ENCODE measurements around the gene CFAP46.
"Not testable (repeated sequence)": the region's sequence is repeated elsewhere in the genome, so short reads cannot be mapped to it uniquely, and the experiment has no call there.

Gene CFAP46

DNA sequence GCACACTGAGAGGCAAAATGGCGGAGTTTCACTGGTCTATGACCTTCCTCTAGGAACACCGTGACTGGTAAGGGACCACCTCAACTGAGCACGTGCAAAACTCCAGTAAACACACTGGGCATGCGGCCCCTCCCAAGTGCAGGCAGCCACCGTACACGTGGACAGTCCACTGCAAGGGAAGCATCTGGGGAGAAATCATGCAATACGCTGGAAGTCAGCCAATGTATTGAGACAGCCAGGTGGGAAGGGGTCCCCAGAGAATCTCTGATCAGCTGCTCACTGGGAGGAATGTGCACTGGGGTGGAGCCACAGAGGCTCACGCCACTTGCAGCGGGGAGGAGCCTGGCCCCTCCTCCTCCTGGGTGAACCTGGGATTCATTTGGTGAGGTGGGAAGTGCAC, 49.3 kb downstream of the CFAP46 start:
- DNase-seq (ENCODE audit: low read depth) = peak; percentile 45
- TF ChIP-seq, protein P1, sequence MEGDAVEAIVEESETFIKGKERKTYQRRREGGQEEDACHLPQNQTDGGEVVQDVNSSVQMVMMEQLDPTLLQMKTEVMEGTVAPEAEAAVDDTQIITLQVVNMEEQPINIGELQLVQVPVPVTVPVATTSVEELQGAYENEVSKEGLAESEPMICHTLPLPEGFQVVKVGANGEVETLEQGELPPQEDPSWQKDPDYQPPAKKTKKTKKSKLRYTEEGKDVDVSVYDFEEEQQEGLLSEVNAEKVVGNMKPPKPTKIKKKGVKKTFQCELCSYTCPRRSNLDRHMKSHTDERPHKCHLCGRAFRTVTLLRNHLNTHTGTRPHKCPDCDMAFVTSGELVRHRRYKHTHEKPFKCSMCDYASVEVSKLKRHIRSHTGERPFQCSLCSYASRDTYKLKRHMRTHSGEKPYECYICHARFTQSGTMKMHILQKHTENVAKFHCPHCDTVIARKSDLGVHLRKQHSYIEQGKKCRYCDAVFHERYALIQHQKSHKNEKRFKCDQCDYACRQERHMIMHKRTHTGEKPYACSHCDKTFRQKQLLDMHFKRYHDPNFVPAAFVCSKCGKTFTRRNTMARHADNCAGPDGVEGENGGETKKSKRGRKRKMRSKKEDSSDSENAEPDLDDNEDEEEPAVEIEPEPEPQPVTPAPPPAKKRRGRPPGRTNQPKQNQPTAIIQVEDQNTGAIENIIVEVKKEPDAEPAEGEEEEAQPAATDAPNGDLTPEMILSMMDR (conservative IDR thresholded peaks at IDR 0.05; ENCODE audit: control insufficient read depth, insufficient read depth, low read depth, low read length) = no peak
- H3K4me3 ChIP-seq (ENCODE audit: control insufficient read depth, low read depth, low read length) = no peak overlapping the region

DNA sequence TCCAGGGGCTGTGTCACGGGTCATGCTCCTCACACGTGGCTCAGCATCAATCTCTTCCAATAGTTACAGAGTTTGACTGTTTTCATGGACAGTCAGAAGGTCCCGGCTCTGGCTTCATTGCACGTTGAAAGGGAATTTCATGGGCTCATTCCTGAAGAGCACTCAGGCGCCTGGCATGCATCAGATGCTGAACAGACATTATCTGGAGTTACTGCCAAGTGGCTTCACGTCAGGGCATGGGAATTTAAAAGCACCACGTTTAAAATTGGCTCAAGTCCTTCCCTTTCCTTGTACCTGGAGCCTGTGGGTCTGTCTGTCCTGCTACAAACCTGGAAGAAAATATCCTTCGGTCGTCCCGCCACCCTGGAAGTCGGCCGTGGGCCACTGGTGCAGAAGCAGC, 50.4 kb downstream of the CFAP46 start:
- H3K4me3 ChIP-seq (ENCODE audit: control insufficient read depth, low read depth, low read length) = no peak overlapping the region
- DNase-seq (ENCODE audit: low read depth) = peak; percentile 15
- TF ChIP-seq, protein P1 (conservative IDR thresholded peaks at IDR 0.05; ENCODE audit: control insufficient read depth, insufficient read depth, low read depth, low read length) = no peak

DNA sequence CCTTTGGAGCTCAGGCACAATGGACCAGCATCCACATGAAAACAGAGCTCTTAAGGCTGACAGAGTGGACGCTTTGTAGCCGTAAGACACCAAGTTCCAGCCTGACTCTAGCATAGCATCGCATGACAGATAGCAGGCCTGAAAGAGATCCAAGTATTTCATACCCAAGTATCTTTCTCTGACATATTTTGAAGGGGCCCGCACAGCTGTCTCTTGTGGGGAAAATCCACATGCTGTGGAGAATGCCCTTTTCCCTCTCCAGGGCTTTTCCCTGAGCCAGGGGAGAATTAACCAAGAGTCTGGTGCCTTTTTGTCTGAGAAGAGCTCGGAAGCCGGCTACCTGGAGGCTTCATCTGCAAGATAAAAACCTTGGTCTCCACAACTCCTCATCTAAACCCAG, 51.0 kb downstream of the CFAP46 start:
- TF ChIP-seq, protein P1 (conservative IDR thresholded peaks at IDR 0.05; ENCODE audit: control insufficient read depth, insufficient read depth, low read depth, low read length) = no peak
- no peak for DNase-seq (ENCODE audit: low read depth)
- no peak overlapping the region for H3K4me3 ChIP-seq (ENCODE audit: control insufficient read depth, low read depth, low read length)

DNA sequence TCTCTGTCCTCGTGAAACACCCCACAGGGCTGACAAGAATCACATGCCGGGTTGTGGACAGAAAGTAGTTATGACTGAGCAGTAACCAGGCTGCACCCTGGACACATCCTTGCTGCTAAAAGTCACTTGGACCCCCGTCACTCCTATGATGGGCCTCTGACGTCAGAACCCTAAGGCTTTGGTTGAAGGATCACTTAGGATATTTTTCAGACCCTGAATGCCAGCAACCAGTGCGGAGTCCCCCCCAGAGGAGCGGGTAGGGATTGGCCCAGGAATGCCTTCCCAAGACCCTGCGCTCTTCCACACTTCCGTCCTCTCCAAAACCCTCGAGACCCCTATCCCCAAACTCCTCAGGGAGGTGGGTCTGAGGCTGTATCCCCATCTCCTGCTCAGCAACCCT, 52.1 kb downstream of the CFAP46 start:
- TF ChIP-seq, protein P1 (conservative IDR thresholded peaks at IDR 0.05; ENCODE audit: control insufficient read depth, insufficient read depth, low read depth, low read length) = no peak
- H3K4me3 ChIP-seq (ENCODE audit: control insufficient read depth, low read depth, low read length) = no peak overlapping the region
- DNase-seq (ENCODE audit: low read depth) = no peak

DNA sequence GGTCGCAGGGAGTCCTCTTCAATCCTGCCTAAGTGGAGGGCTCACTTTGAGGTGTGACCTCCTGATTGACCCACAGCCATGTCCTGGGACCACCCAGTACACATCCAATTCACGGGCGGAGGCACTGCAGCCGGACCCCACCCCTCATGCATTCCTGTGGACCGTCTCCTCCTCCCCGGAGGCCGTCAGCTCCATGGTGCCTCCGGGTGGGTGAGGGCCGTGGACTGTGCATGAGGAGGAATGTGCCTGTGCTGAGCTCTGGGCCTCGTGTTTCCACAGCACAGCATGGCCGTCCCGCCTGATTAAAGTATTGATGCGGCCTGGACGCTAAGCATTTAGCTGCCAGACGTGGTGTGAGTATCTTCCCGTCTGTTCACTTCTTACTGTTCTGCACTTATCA, 52.8 kb downstream of the CFAP46 start:
- TF ChIP-seq, protein P1 (conservative IDR thresholded peaks at IDR 0.05; ENCODE audit: control insufficient read depth, insufficient read depth, low read depth, low read length) = no peak
- DNase-seq (ENCODE audit: low read depth) = no peak
- no peak overlapping the region for H3K4me3 ChIP-seq (ENCODE audit: control insufficient read depth, low read depth, low read length)

DNA sequence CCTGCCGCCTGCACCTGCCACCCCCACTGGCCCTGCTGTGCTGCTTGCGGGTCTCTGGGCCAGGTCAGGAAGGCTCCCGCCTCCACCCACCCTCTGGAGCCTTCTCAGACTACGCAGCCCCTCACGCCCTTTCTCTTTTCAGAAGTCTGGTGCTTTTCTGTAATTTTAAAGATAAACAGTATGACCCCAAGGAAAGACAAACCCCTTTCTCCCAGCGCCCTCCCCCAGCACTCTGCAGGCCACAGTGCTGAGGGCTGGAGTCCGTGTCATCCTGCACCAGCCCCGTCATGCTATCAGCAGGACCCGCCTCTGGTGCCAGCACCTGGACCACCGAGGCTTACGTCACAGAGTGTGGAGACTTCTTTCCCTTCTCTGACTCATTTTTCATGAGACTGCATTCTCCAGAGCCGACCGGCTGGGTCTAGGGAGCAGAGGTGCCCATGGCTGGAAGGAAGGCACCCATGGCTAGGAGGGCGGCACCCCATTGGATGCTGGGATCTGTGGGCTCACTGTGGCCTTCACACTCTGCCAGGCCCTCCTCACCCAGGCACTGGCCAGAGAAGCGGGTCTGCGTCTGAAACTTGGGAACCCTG, 53.4 kb downstream of the CFAP46 start:
- no peak overlapping the region for H3K4me3 ChIP-seq (ENCODE audit: control insufficient read depth, low read depth, low read length)
- no peak for DNase-seq (ENCODE audit: low read depth)
- TF ChIP-seq, protein P1 (conservative IDR thresholded peaks at IDR 0.05; ENCODE audit: control insufficient read depth, insufficient read depth, low read depth, low read length) = no peak

DNA sequence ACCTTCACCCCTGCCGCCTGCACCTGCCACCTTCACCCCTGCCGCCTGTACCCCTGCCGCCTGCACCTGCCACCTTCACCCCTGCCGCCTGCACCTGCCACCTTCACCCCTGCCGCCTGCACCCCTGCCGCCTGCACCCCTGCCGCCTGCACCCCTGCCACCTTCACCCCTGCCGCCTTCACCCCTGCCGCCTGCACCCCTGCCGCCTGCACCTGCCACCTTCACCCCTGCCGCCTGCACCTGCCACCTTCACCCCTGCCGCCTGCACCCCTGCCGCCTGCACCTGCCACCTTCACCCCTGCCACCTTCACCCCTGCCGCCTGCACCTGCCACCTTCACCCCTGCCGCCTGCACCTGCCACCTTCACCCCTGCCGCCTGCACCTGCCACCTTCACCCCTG, 53.9 kb downstream of the CFAP46 start:
- not testable (repeated sequence) for DNase-seq (ENCODE audit: low read depth); H3K4me3 ChIP-seq (ENCODE audit: control insufficient read depth, low read depth, low read length)
